HG03045 (cell line): ENCODE results near the gene FAM50B.
"Not testable (repeated sequence)": the region's sequence is repeated elsewhere in the genome, so short reads cannot be mapped to it uniquely, and the experiment has no call there.

Experiments used
- ATAC-seq: cut with Tn5 transposase; IDR thresholded peaks from one replicate; pipeline ENCODE4 v1.9.1; 2021; ENCODE audit warnings: mild to moderate bottlenecking, moderate library complexity; ENCODE audit not compliant: unreplicated experiment

Gene FAM50B

GRCh38 chr6:3847521-3847920 is 1.7 kb upstream of the FAM50B start:
- ATAC-seq = no peak

DNA sequence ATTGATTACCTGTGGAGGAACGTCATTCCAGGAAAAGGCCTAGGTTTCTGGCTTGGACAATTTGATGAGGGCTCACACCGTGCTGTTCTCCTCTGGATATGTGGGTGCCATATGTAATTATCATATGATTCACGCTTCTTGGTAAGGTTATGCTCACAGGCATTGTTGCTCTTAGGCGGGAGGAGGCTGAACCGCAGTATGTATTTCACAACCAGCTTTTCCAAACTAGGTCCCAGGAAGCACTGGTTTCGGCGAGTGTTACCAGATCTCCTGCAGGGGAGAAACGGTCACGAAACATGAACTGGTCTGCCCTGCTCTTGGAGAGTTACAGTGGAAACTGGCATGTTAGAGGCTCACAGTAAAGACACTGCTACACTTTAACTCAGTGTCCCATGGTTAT is 793 bp upstream of the FAM50B start:
- no peak for ATAC-seq

GRCh38 chr6:3849681-3850450 is 693 bp downstream of the FAM50B start:
- no peak for ATAC-seq

DNA sequence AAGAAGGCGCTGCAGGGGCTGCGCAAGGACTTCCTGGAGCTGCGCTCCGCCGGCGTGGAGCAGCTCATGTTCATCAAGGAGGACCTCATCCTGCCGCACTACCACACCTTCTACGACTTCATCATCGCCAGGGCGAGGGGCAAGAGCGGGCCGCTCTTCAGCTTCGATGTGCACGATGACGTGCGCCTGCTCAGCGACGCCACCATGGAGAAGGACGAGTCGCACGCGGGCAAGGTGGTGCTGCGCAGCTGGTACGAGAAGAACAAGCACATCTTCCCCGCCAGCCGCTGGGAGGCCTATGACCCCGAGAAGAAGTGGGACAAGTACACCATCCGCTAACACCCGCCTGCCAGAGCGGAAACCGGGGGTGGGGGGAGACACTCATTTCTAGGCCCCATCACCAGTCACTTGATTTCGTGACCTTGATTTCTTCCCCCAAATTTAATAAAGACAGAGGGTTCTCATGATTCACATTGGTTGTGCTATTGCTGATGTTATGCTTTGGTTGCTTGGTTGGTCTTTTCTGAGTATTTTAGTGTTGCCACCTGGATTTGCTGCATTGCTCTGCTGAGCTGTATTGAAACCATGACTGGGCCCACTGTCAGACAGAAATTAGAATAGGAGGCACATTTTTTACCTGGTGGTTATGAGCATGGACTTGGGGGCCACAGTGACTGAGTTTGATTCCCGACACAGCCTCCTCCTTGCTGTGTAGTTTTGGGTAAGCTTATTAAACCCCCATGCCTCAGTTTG is 1.5 kb downstream of the FAM50B start:
- no peak for ATAC-seq

DNA sequence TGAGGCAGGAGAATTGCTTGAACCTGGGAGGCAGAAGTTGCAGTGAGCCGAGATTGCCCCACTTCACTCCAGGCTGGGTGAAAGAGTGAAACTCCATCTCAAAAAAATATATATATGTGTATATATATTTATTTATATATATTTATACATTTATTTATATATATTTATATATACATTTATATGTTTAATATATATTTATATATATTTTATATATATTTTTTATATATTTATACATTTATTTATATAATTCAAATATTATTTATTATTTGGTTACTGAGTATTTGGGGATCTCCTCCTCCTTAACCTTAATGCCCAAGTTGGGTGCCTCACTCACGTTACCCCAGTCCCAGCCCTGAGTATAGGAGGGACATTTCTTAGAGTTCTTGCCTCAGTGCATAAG is 2.7 kb downstream of the FAM50B start:
- no peak for ATAC-seq

DNA sequence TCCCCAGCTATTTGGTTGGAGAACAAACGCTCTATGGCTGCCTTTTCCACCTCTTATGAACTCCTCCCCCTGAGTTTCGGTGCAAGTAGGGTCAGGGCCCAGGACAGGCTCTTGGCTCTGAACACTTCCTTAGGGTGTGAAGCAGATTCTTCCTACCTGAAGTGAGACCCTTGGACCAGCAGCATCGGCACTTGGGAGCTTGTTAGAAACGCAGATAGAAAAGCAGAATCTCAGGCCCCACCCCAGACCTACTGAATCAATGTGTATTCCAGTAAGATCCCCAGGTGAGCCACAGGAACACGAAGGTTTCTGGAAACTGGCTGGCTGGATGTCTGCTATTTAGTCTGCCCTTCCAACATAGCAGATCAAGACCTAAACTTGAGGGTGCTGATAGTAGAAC is 3.2 kb downstream of the FAM50B start:
- no peak for ATAC-seq

DNA sequence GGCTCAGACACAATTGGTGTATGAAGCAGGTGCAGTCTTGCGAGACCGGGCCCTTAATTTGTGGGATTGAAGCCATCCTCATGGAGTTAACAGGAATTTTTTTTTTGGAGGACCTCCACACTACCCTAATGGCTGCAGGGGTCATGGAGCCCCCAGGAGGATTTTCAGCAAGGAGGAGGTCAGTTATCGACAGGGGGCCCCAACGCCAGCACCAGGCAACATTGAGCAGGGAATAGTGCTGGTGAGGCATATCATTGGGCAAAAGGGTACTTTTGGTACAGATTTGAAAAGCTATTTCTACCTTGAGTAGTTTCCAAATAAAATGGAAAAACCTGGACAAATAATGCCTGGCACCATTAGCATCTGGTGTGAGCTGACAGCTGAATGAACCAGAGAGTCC is 6.7 kb downstream of the FAM50B start:
- no peak for ATAC-seq

- no peak for ATAC-seq
Measured at GRCh38 chr6:3856576-3856975, 7.4 kb downstream of the FAM50B start.

GRCh38 chr6:3857468-3858456 is 8.6 kb downstream of the FAM50B start:
- no peak for ATAC-seq

GRCh38 chr6:3859878-3860552 is 10.8 kb downstream of the FAM50B start:
- ATAC-seq = no peak

GRCh38 chr6:3861424-3861823 is 12.3 kb downstream of the FAM50B start:
- ATAC-seq = no peak

GRCh38 chr6:3862038-3862437 is 12.9 kb downstream of the FAM50B start:
- no peak for ATAC-seq

DNA sequence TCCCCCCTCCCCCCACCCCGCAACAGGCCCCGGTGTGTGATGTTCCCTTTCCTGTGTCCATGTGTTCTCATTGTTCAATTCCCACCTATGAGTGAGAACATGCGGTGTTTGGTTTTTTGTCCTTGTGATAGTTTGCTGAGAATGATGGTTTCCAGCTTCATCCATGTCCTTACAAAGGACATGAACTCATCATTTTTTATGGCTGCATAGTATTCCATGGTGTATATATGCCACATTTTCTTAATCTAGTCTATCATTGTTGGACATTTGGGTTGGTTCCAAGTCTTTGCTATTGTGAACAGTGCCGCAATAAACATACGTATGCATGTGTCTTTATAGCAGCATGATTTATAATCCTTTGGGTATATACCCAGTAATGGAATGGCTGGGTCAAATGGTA is 14.1 kb downstream of the FAM50B start:
- ATAC-seq = not testable (repeated sequence)

- no peak for ATAC-seq
Measured at GRCh38 chr6:3865463-3865862, 16.3 kb downstream of the FAM50B start.

GRCh38 chr6:3867641-3868502 is 18.7 kb downstream of the FAM50B start:
- ATAC-seq = no peak

DNA sequence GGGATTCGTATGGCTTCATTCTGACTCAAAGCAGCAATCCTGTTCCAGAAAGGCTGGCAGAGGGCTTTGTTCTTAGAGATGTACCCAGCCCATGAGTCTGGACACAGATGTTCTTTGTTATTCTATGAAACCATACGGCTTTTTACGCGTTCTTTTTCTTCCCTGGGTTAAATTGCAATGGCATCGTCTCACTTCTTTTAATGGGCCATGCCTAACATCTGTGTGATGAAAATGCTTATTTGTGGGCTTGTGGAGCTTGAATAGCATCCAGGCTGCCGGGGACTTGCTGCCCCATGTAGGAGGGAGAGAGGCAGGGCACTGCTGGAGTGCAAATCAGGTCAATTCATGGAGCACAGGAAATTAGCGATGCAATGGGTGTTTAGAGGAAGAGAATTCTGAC is 19.4 kb downstream of the FAM50B start:
- no peak for ATAC-seq

DNA sequence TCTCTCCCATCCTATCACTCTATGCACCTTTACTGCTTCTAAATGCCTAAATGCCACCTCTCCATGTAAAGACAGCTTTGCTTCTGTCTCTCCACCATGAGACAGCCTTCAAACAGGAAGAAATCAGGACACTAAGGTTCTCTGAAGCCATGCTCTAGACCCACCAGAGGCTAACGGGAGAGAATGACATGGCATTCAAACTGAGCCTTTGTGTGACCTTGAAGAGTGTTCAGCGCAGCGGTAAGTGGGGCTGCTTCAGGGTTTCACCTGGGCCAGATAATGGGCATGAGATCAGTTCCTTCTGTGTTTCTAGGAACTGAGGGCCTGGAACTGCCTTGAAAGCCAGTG is 20.1 kb downstream of the FAM50B start:
- no peak for ATAC-seq

DNA sequence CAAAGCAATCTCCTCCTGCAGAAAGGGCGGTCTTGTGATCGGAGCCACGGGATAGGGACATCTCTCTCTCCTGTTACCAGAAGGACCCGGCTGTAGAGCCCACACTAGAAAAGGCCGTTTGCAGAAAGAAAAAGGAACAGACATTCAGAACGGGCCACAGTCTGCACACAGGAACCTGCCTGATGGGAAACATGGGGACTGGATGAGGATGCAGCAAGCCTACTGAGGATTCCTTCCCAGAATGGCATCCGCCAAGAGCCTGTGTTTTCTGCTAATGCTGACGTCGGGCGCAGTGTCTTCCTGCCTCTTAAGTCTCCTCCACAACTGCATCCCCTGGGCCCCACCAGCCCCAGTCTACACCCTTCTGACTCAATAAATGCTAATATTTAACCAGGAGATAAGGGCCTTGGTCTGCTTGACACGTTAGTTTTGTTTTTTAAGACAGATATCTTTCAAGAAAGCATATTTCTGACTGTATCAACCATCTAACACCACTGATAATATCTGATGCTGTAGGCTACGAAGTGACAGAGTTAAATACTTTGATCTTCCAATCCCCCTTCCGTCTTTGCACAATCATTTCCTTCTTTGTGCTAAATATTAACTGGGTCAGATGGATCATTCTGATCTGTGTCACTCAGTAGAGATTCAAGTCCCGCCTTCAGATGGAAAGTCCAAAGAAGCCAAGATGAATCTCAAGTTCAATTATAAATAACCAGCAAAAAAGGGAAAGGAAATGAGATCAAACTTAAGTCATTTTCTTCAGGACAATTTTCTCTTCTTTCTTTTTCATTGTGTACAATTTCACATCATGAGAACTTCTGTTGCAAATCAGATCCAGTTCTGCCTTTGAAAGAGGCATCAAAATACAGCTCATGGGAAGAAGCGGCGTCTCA is 20.7 kb downstream of the FAM50B start:
- no peak for ATAC-seq

- no peak for ATAC-seq
Measured at GRCh38 chr6:3870528-3870925, 21.4 kb downstream of the FAM50B start.
